Fibroblast of lung (primary cell): ENCODE results near the gene MRPS34. TPM values are rescaled to one million over a fixed set of nuclear protein-coding genes. Genes with fewer than 3 reads are reported as not detected.

Source experiments
- DNase-seq, 2 donors: peaks; one replicate each; pipeline versions ENCODE4 v3.0.0 to v3.0.0-alpha.2; 2010; ENCODE audit warnings: low read depth in 2 of 2
- H2AFZ ChIP-seq: 2 replicates; pipeline ENCODE4 v1.5.1; 2012; ENCODE audit warnings: low read length, control low read depth, inconsistent platforms
- H3K27ac ChIP-seq: 2 replicates; pipeline ENCODE4 v1.5.1; 2011; ENCODE audit warnings: low read length, control low read depth; ENCODE audit not compliant: insufficient read depth
- H3K27me3 ChIP-seq: 2 replicates; pipeline ENCODE4 v1.5.1; 2011; ENCODE audit warnings: mild to moderate bottlenecking, low read length; ENCODE audit not compliant: control insufficient read depth, insufficient read depth
- H3K36me3 ChIP-seq: 2 replicates; pipeline ENCODE4 v1.5.1; 2011; ENCODE audit warnings: low read length; ENCODE audit not compliant: control insufficient read depth, insufficient read depth
- H3K4me1 ChIP-seq: 2 replicates; pipeline ENCODE4 v1.5.1; 2011; ENCODE audit warnings: low read length; ENCODE audit not compliant: control insufficient read depth, insufficient read depth; ENCODE audit errors: extremely low read depth
- H3K4me2 ChIP-seq: 2 replicates; pipeline ENCODE4 v1.5.1; 2011; ENCODE audit warnings: low read length, control low read depth; ENCODE audit not compliant: insufficient read depth; ENCODE audit errors: extremely low read depth
- H3K4me3 ChIP-seq, 4 experiments: fragments of 200-600 bp in 1 of 4; sonication (generic) in 1 of 4; replicated peaks in 1 of 4; 2 replicates each; pipeline ENCODE4 v1.5.1; 2011 to 2016; ENCODE audit warnings: low read length in 4 of 4, low read depth in 3 of 4, mild to moderate bottlenecking in 3 of 4, control low read depth in 2 of 4, inconsistent platforms in 1 of 4, mixed read lengths in 1 of 4; ENCODE audit not compliant: insufficient read depth in 1 of 4; ENCODE audit errors: control extremely low read depth in 1 of 4
- H3K79me2 ChIP-seq: 2 replicates; pipeline ENCODE4 v1.5.1; 2012; ENCODE audit warnings: mild to moderate bottlenecking, low read length, inconsistent platforms; ENCODE audit not compliant: control insufficient read depth, insufficient read depth
- H3K9ac ChIP-seq: 2 replicates; pipeline ENCODE4 v1.5.1; 2011; ENCODE audit warnings: mild to moderate bottlenecking, low read length, control low read depth; ENCODE audit not compliant: insufficient read depth
- H3K9me3 ChIP-seq: 2 replicates; pipeline ENCODE4 v1.5.1; 2012; ENCODE audit warnings: low read depth, low read length; ENCODE audit not compliant: control insufficient read depth, insufficient read depth
- H4K20me1 ChIP-seq: 2 replicates; pipeline ENCODE4 v1.5.1; 2011; ENCODE audit warnings: low read length; ENCODE audit not compliant: control insufficient read depth, insufficient read depth; ENCODE audit errors: extremely low read depth
- CTCF ChIP-seq, 2 donors: IDR thresholded peaks in 1 of 2; conservative IDR thresholded peaks in 1 of 2; 1 replicate in 1 of 2; 2 replicates in 1 of 2; pipeline ENCODE4 v1.5.1; 2011 to 2012; ENCODE audit warnings: low read length in 2 of 2, control low read depth in 1 of 2, inconsistent platforms in 1 of 2, low read depth in 1 of 2, mild to moderate bottlenecking in 1 of 2
- EZH2 ChIP-seq: IDR thresholded peaks from 2 replicates; pipeline ENCODE4 v1.5.1; 2012; ENCODE audit warnings: low read length, control low read depth, mild to moderate bottlenecking; ENCODE audit errors: missing control alignments
- polyA plus RNA-seq, 2 donors: library from polyadenylated mRNA; depleted of rRNA in 1 of 2; stranded (reverse) in 1 of 2; unstranded in 1 of 2; fragments of >200 nt; gene quantifications; 2 replicates each; pipeline ENCODE4 v1.2.1, GENCODE V29; 2011 to 2012; ENCODE audit warnings: missing spikeins in 1 of 2
- total RNA-seq: library from RNA; depleted of rRNA; stranded (reverse); fragments of >200 nt; gene quantifications from 2 replicates; pipeline ENCODE4 v1.2.1, GENCODE V29; 2014

The MRPS34 gene
- total and polyA plus RNA-seq, 2 donors (not counting 1 experiment from before 2014, with no cell fraction given): 40.1 to 74.3 TPM

- Histone ChIP-seq H3K4me1 (peaks cover 2% of the 10 kb centered on the region), H3K79me2 (peaks cover 29% of the 10 kb centered on the region)
- TF ChIP-seq CTCF (conservative IDR thresholded peaks at IDR 0.05 in 1 of 2, IDR thresholded peaks at IDR 0.05 in 1 of 2; ENCODE audit: low read depth in 1 of 2, low read length in 2 of 2) (no peak), EZH2 (no peak)
Measured at GRCh38 chr16:1787056-1787321, 14.1 kb upstream of the MRPS34 start.

GRCh38 chr16:1786242-1787055 lies 13.5 kb upstream of the MRPS34 start:
- DNase-seq: no peak
- Histone ChIP-seq H3K9me3 (no peaks in the 10 kb centered on the region), H3K27me3 (no peaks in the 10 kb centered on the region), H3K4me3 (no peak overlapping the region), H3K9ac (no peak overlapping the region), H3K79me2 (peaks cover 29% of the 10 kb centered on the region), H3K4me1 (peaks cover 2% of the 10 kb centered on the region), H3K27ac (no peak overlapping the region), H3K4me2 (no peak overlapping the region), H4K20me1 (no peaks in the 10 kb centered on the region), H2AFZ (no peak overlapping the region), H3K36me3 (peaks cover 20% of the 10 kb centered on the region)
- no peak for TF ChIP-seq CTCF (conservative IDR thresholded peaks at IDR 0.05 in 1 of 2, IDR thresholded peaks at IDR 0.05 in 1 of 2; ENCODE audit: low read depth in 1 of 2, low read length in 2 of 2)
- TF ChIP-seq EZH2: no peak

More at GRCh38 chr16:1787056-1787321, 14.1 kb upstream of the MRPS34 start:
- Histone ChIP-seq H2AFZ (no peak overlapping the region), H3K9me3 (no peaks in the 10 kb centered on the region), H3K9ac (no peak overlapping the region), H4K20me1 (no peaks in the 10 kb centered on the region), H3K27ac (no peak overlapping the region), H3K4me3 (no peak overlapping the region), H3K27me3 (no peaks in the 10 kb centered on the region), H3K4me2 (no peak overlapping the region), H3K36me3 (peaks cover 20% of the 10 kb centered on the region)
- DNase-seq: no peak

DNA sequence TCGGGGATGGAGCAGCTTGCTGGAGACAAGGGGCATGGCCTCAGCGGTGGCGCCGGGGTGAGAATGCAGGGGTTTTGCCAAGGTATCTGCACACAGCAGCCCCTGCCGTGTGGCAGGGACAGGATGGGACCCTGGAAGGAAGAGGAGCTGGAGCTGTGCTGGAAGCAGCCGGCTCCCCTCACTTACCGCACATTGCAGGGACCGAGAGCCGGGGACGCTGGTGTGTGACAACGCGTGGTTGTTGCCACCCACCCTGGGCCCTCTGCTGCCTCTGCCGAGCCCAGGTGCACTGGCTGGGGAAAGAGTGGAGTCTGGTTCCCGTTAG lies 12.9 kb upstream of the MRPS34 start:
- TF ChIP-seq CTCF (conservative IDR thresholded peaks at IDR 0.05 in 1 of 2, IDR thresholded peaks at IDR 0.05 in 1 of 2; ENCODE audit: low read depth in 1 of 2, low read length in 2 of 2) (no peak), EZH2 (no peak)
- Histone ChIP-seq H4K20me1 (no peaks in the 10 kb centered on the region), H3K27ac (no peak overlapping the region), H3K27me3 (no peaks in the 10 kb centered on the region), H3K79me2 (peaks cover 31% of the 10 kb centered on the region), H3K9ac (no peak overlapping the region), H3K36me3 (peaks cover 17% of the 10 kb centered on the region), H3K4me1 (peaks cover 2% of the 10 kb centered on the region), H3K9me3 (no peaks in the 10 kb centered on the region), H2AFZ (no peak overlapping the region), H3K4me2 (no peak overlapping the region), H3K4me3 (no peak overlapping the region)
- no peak for DNase-seq
